ENCODE data around the gene BCAS1.
"Not testable (repeated sequence)": the region's sequence is repeated elsewhere in the genome, so short reads cannot be mapped to it uniquely, and the experiment has no call there.

BCAS1 gene

DNA sequence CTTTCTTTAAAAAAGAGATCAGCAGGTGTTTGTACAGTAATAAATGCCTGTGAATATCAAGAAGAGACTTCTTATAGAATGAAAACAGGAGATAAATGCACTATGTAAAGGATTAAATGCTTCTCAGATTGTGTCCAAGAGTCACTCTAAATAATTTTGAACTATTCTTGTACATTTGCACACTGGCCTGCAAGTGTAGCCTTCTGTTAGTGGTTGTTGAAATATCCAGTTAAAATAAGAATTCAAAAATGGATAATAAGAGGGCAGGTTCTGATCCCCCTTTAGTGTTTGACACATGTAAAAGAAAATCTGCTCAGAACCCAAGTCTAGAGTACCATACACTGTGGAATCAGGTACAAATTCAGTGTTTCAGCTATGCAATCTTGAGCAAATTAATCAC, 91.9 kb downstream of the BCAS1 start:
- no peak for TF ChIP-seq CTCF (conservative IDR thresholded peaks at IDR 0.05)
- no peak overlapping the region for H3K27ac ChIP-seq

- TF ChIP-seq CTCF (conservative IDR thresholded peaks at IDR 0.05): no peak
- no peak overlapping the region for H3K27ac ChIP-seq
Observed at GRCh38 chr20:53977391-53977790, 93.0 kb downstream of the BCAS1 start.

DNA sequence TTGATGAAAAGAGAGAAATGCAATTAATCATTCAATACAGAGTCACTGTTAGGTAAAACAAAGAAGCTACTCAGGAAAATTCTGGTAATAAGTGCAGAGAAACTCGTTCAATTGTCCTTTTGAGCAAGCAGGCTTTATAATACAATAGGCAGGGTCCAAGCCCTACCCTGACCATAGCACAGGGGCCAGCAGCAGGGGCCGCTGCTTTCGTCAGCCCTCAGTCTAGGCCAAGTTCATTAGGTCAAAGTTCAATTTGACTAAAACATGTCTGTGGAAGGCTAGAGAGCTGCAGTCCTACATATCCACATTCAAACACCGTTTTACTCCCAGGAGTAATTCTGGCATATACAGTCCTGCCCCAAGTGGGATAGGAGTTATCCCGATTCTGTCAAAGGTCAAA, 94.6 kb downstream of the BCAS1 start:
- no peak for TF ChIP-seq CTCF (conservative IDR thresholded peaks at IDR 0.05)
- no peak overlapping the region for H3K27ac ChIP-seq

- no peak overlapping the region for H3K27ac ChIP-seq
- no peak for TF ChIP-seq CTCF (conservative IDR thresholded peaks at IDR 0.05)
Observed at GRCh38 chr20:53974785-53975555, 95.4 kb downstream of the BCAS1 start.

DNA sequence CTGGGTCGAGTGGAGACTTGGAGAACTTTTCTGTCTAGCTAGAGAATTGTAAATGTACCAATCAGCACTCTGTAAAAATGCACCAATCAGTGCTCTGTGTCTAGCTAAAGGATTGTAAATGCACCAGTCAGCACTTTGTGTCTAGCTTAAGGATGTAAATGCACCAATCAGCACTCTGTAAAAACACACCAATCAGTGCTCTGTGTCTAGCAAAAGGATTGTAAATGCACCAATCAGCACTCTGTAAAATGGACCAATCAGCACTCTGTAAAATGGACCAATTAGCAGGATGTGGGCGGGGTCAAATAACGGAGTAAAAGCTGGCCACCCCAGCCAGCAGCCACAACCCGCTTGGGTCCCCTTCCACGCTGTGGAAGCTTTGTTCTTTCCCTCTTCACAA, 96.5 kb downstream of the BCAS1 start:
- H3K27ac ChIP-seq: not testable (repeated sequence)

DNA sequence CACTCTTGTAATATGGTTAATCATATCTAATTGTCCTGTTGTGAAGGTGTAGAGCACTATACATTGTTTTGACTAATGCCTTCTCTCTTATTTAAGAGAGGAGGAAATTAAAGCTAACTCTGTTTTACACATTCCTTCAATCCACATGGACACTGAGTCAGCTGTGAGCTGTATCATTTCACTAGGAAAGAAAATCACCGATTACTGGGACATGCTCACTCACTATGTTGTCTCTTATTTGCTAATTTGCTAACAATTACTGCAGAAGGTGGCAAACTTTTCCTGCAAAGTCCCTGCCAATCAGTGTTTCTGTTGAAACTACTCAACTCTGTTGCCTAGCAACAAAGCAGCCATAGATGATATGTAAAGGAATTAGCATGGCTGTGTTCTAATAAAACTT, 98.2 kb downstream of the BCAS1 start:
- no peak for TF ChIP-seq CTCF (conservative IDR thresholded peaks at IDR 0.05)
- H3K27ac ChIP-seq: no peak overlapping the region

GRCh38 chr20:53971096-53971683, 99.2 kb downstream of the BCAS1 start:
- no peak for TF ChIP-seq CTCF (conservative IDR thresholded peaks at IDR 0.05)
- no peak overlapping the region for H3K27ac ChIP-seq

- no peak for TF ChIP-seq CTCF (conservative IDR thresholded peaks at IDR 0.05)
- H3K27ac ChIP-seq: no peak overlapping the region
Observed at GRCh38 chr20:53970232-53970631, 100.2 kb downstream of the BCAS1 start.

Measured in VCaP (cell line).